Fibroblast of lung (primary cell): ENCODE results near the gene PPFIBP2.

Source experiments
- CTCF ChIP-seq, 2 donors: IDR thresholded peaks in 1 of 2; conservative IDR thresholded peaks in 1 of 2; 1 replicate in 1 of 2; 2 replicates in 1 of 2; pipeline ENCODE4 v1.5.1; 2011 to 2012; ENCODE audit warnings: low read length in 2 of 2, control low read depth in 1 of 2, inconsistent platforms in 1 of 2, low read depth in 1 of 2, mild to moderate bottlenecking in 1 of 2
- EZH2 ChIP-seq: IDR thresholded peaks from 2 replicates; pipeline ENCODE4 v1.5.1; 2012; ENCODE audit warnings: low read length, control low read depth, mild to moderate bottlenecking; ENCODE audit errors: missing control alignments

GRCh38 chr11:7689239-7689638 is 175.4 kb downstream of the PPFIBP2 start:
- TF ChIP-seq CTCF (conservative IDR thresholded peaks at IDR 0.05 in 1 of 2, IDR thresholded peaks at IDR 0.05 in 1 of 2; ENCODE audit: low read depth in 1 of 2, low read length in 2 of 2), result no peak
- TF ChIP-seq EZH2, result no peak
